Sigmoid colon (tissue), 7 donors: Measurements from ENCODE around the gene HPCAL1. TPM values are rescaled to one million over a fixed set of nuclear protein-coding genes. Genes with fewer than 3 reads are reported as not detected.

Experiments
- DNase-seq: peaks from one replicate; pipeline ENCODE4 v3.0.0-alpha.2; 2019
- H3K27ac ChIP-seq, 4 donors: fragments of 200-600 bp; sonication (generic); one replicate each; pipeline ENCODE4 v1.5.1; 2016 to 2019; ENCODE audit warnings: mild to moderate bottlenecking in 1 of 4
- H3K27me3 ChIP-seq, 3 donors: fragments of 200-600 bp; sonication (generic); one replicate each; pipeline ENCODE4 v1.5.1; 2019; ENCODE audit warnings: mild to moderate bottlenecking in 1 of 3
- H3K36me3 ChIP-seq, 4 donors: fragments of 200-600 bp; sonication (generic); one replicate each; pipeline ENCODE4 v1.5.1; 2016 to 2019
- H3K4me1 ChIP-seq, 4 donors: fragments of 200-600 bp; sonication (generic); one replicate each; pipeline ENCODE4 v1.5.1; 2017 to 2019
- H3K4me3 ChIP-seq, 4 donors: fragments of 200-600 bp; sonication (generic); one replicate each; pipeline ENCODE4 v1.5.1; 2017 to 2019; ENCODE audit warnings: mild to moderate bottlenecking in 2 of 4, moderate library complexity in 1 of 4
- H3K9me3 ChIP-seq, 4 donors: fragments of 200-600 bp in 3 of 4; sonication (generic) in 3 of 4; one replicate each; pipeline versions ENCODE4 v1.5.1 to v1.6.1; 2013 to 2019
- EP300 ChIP-seq, 4 donors: sonication (generic); formaldehyde crosslinking; IDR thresholded peaks; one replicate each; pipeline ENCODE4 v1.6.1; 2017; ENCODE audit warnings: antibody characterized with exemption in 4 of 4
- POLR2A ChIP-seq, 2 donors: fragments of 450-650 bp; IDR thresholded peaks; one replicate each; pipeline ENCODE4 v1.6.1; 2016; ENCODE audit warnings: antibody characterized with exemption in 2 of 2, mild to moderate bottlenecking in 2 of 2, moderate library complexity in 2 of 2
- POLR2AphosphoS5 ChIP-seq, 4 donors: sonication (generic); formaldehyde crosslinking; IDR thresholded peaks; one replicate each; pipeline ENCODE4 v1.6.1; 2017; ENCODE audit warnings: antibody characterized with exemption in 4 of 4
- WGBS, 2 donors: extraction: QIAGEN DNeasy Blood & Tissue Kit; methylation state at CpG; one replicate each; pipeline ENCODE4 v1.1.7; 2013; 5-methylcytosine and 5-hydroxymethylcytosine counted together
- intact Hi-C: fragments of 100-400 bp; cut with DNase I; formaldehyde crosslinking; loops from one replicate; pipeline ENCODE4 v1.15.1; 2023
- polyA plus RNA-seq, 3 donors: library from polyadenylated mRNA; stranded (reverse); fragments of 200-250 nt; gene quantifications; one replicate each; pipeline ENCODE4 v1.2.3, GENCODE V29; 2013
- total RNA-seq, 4 donors: library from RNA; depleted of rRNA; stranded (reverse); fragments of >200 nt; gene quantifications; one replicate each; pipeline ENCODE4 v1.1.0, GENCODE V29; 2016
- TF ChIP-seq, protein P1 (sequence below), 4 experiments: fragments of 450-650 bp in 3 of 4; fragments of 200-600 bp in 1 of 4; IDR thresholded peaks; one replicate each; pipeline ENCODE4 v1.5.1; 2016 to 2019; ENCODE audit warnings: antibody characterized with exemption in 4 of 4, mild to moderate bottlenecking in 3 of 4, moderate library complexity in 2 of 4
- donor health status: healthy with polysubstance abuse.
- donor health status: Bipolar disorder and iron deficiency.
- donor health status: healthy.

The HPCAL1 gene
- total and polyA plus RNA-seq, 7 donors: 27.7 to 115 (median 46.0) TPM

DNA sequence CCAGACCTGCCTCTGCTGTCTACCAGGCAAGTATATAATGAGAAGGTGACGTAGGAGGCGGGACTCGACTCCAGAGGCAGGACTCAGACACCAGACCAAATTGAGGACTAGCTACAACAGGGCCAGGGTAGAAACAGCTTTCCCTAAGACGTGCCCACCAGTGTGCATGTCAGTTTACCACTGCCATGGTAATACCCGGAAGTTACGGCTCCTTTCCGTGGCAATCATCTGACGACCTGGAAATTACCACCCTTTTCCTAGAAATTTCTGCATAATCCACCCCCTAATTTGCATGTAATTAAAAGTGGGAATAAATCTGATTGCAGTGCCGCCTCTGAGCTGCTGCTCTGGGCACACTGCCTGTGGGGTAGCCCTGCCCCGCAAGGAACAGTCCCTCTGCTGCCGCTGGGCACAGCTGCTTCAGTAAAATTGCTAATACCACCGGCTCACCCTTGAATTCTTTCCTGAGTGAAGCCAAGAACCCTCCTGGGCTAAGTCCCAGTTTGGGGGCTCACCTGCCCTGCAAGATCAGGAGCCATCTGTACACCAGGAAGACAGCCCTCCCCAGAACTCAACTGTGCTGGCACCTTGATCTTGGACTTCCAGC, 86.4 kb downstream of the HPCAL1 start:
- no peak overlapping the region for H3K27ac ChIP-seq
- intact Hi-C loops: no loop called here
- peaks cover 0 to 22% (median 9%) of the 10 kb centered on the region in 4 donors for H3K4me1 ChIP-seq
- H3K4me3 ChIP-seq: no peak overlapping the region
- TF ChIP-seq EP300 (IDR thresholded peaks at IDR 0.05) (no peak), POLR2AphosphoS5 (IDR thresholded peaks at IDR 0.05) (no peak), POLR2A (IDR thresholded peaks at IDR 0.05) (no peak)
- TF ChIP-seq, protein P1, sequence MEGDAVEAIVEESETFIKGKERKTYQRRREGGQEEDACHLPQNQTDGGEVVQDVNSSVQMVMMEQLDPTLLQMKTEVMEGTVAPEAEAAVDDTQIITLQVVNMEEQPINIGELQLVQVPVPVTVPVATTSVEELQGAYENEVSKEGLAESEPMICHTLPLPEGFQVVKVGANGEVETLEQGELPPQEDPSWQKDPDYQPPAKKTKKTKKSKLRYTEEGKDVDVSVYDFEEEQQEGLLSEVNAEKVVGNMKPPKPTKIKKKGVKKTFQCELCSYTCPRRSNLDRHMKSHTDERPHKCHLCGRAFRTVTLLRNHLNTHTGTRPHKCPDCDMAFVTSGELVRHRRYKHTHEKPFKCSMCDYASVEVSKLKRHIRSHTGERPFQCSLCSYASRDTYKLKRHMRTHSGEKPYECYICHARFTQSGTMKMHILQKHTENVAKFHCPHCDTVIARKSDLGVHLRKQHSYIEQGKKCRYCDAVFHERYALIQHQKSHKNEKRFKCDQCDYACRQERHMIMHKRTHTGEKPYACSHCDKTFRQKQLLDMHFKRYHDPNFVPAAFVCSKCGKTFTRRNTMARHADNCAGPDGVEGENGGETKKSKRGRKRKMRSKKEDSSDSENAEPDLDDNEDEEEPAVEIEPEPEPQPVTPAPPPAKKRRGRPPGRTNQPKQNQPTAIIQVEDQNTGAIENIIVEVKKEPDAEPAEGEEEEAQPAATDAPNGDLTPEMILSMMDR (IDR thresholded peaks at IDR 0.05): no peak
- no peaks in the 10 kb centered on the region for H3K27me3 ChIP-seq
- DNase-seq: no peak
- WGBS, 2 donors: 88 to 92% methylated on average over 12 of the region's 12 CpGs
- no peaks in the 10 kb centered on the region for H3K9me3 ChIP-seq
- no peaks in the 10 kb centered on the region for H3K36me3 ChIP-seq

DNA sequence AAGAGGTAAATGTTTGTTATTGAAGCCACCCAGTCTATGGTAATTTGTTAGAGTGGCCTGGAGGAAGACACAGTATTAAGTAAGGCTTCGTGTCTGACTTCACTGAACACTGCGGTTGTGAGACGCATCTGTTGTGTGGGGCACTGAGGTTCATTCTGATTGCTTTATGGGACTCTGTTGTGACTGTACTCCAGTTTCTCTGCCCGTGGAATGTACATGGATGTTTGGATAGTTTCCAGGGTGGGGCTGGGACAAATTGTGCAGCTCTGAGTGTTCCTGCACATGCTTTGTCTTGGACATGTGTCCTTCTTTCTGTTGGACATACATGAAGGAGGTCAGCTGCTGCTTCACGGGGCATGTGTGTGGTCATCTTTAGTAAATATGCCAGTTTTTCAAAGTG, 86.9 kb downstream of the HPCAL1 start:
- no peaks in the 10 kb centered on the region for H3K9me3 ChIP-seq
- peaks cover 0 to 22% (median 9%) of the 10 kb centered on the region in 4 donors for H3K4me1 ChIP-seq
- intact Hi-C loops: no loop called here
- H3K27ac ChIP-seq: no peak overlapping the region
- WGBS, 2 donors: 18 to 68% methylated on average over 5 of the region's 5 CpGs
- H3K4me3 ChIP-seq: no peak overlapping the region
- no peaks in the 10 kb centered on the region for H3K27me3 ChIP-seq
- TF ChIP-seq EP300 (IDR thresholded peaks at IDR 0.05) (no peak), POLR2A (IDR thresholded peaks at IDR 0.05) (no peak)
- H3K36me3 ChIP-seq: no peaks in the 10 kb centered on the region
- DNase-seq: no peak

DNA sequence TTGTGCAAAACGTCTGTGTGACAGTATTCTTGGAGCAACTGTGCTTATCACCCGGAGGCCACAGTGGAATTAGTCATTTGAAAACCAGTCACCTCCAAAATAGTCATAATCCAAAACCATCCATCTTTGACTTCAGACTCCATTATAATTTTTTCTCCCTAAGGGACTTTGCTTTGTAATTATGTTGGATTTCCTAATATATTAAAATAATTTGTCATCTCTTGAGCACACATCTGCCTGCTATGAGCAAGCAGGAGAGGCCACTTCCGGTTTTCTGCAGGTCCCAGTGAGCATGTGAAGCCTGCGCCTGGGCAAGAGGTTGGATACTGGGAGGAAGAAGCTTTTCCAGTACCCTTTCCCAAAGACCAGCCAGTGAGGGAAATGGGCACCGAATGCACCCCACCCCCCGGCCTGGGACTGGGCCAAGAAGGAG, 87.7 kb downstream of the HPCAL1 start:
- Histone ChIP-seq H3K27me3 (no peaks in the 10 kb centered on the region), H3K27ac (no peak overlapping the region), H3K4me1 (peaks cover 0 to 22% (median 9%) of the 10 kb centered on the region in 4 donors), H3K36me3 (no peaks in the 10 kb centered on the region), H3K9me3 (no peaks in the 10 kb centered on the region), H3K4me3 (no peak overlapping the region)
- TF ChIP-seq POLR2AphosphoS5 (IDR thresholded peaks at IDR 0.05) (no peak), EP300 (IDR thresholded peaks at IDR 0.05) (no peak), POLR2A (IDR thresholded peaks at IDR 0.05) (no peak)
- TF ChIP-seq, protein P1 (IDR thresholded peaks at IDR 0.05): no peak
- intact Hi-C loops: no loop called here
- 71 to 80% methylated on average over 6 of the region's 6 CpGs for WGBS, 2 donors
- DNase-seq: no peak

DNA sequence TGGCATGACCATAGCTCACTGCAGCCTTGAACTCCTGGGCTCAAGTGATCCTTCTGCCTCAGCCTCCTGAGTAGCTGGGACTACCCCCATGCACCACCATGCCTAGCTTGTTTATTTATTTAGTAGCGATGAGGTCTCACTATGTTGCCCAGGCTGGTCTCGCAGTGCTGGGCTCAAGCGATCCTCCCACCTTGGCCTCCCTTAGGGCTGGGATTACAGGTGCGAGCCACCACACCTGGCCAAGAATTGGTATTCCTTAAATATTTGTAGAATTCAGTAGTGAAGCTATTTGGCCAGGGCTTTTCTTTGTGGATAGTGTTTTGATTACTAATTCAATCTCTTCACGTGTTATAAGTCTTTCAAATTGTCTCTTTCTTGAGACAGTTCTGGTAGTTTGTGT, 89.4 kb downstream of the HPCAL1 start:
- no peak for DNase-seq
- Histone ChIP-seq H3K27me3 (no peaks in the 10 kb centered on the region), H3K36me3 (no peaks in the 10 kb centered on the region), H3K4me3 (no peak overlapping the region), H3K27ac (no peak overlapping the region), H3K9me3 (no peaks in the 10 kb centered on the region), H3K4me1 (peaks cover 0 to 22% (median 9%) of the 10 kb centered on the region in 4 donors)
- WGBS, 2 donors: 97% methylated on average over 5 of the region's 5 CpGs
- intact Hi-C loops: no loop called here
- no peak for TF ChIP-seq POLR2AphosphoS5 (IDR thresholded peaks at IDR 0.05)
- TF ChIP-seq EP300 (IDR thresholded peaks at IDR 0.05): no peak
- no peak for TF ChIP-seq POLR2A (IDR thresholded peaks at IDR 0.05)
- TF ChIP-seq, protein P1 (IDR thresholded peaks at IDR 0.05): no peak

DNA sequence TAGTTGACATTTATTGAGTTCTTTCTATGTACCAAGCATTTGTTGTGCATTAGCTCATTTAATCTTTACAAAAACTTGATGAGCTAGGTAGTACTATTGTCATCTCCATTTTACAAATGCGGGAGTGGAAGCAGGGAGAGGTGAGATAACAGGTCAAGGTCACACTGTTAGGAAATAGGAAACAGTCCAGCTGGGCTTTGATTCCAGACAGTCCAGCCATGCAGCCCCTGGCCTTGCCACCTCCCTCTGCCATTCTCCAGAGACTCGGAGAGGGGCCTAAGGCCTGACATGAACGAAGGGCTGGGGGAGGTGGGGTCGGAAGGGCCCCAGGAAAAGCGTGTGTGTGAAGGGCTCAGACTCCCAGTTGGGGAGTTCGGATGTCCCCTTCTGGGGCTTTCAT, 89.8 kb downstream of the HPCAL1 start:
- TF ChIP-seq POLR2A (IDR thresholded peaks at IDR 0.05) (no peak), POLR2AphosphoS5 (IDR thresholded peaks at IDR 0.05) (no peak), EP300 (IDR thresholded peaks at IDR 0.05) (no peak)
- TF ChIP-seq, protein P1 (IDR thresholded peaks at IDR 0.05): no peak
- WGBS, 2 donors: 79 to 84% methylated on average over 6 of the region's 6 CpGs
- H3K27me3 ChIP-seq: no peaks in the 10 kb centered on the region
- no peaks in the 10 kb centered on the region for H3K9me3 ChIP-seq
- no peak for DNase-seq
- peaks cover 0 to 22% (median 9%) of the 10 kb centered on the region in 4 donors for H3K4me1 ChIP-seq
- H3K27ac ChIP-seq: no peak overlapping the region
- H3K36me3 ChIP-seq: no peaks in the 10 kb centered on the region
- H3K4me3 ChIP-seq: no peak overlapping the region
- intact Hi-C loops: no loop called here
